WTC11 (cell line): Measurements from ENCODE around the gene ATP1A4. TPM values are rescaled to one million over a fixed set of nuclear protein-coding genes. Genes with fewer than 3 reads are reported as not detected.

Experiments
- ATAC-seq: fragments of 200-7000 bp; cut with Tn5 transposase; 2 replicates; pipeline ENCODE4 v1.10.0; 2021; ENCODE audit warnings: mild to moderate bottlenecking, moderate library complexity
- CTCF ChIA-PET: fragments of 300-600 bp; sonication (Branson Sonifier 250); formaldehyde crosslinking; loops from one replicate; lab custom pipeline; 2021; ENCODE audit warnings: antibody characterized with exemption; lab: Charles Lee
- POLR2A ChIA-PET: fragments of 350-600 bp; sonication (Branson Sonifier 250); formaldehyde crosslinking; loops from one replicate; lab custom pipeline; 2021; ENCODE audit warnings: antibody characterized with exemption; lab: Charles Lee
- DNase-seq: peaks from one replicate; pipeline ENCODE4 v3.0.0; 2021; ENCODE audit warnings: low spot score
- H3K27ac Mint-ChIP-seq: 2 replicates; pipeline ENCODE4 v1.8.0; 2021; ENCODE audit warnings: mixed read lengths
- H3K27me3 Mint-ChIP-seq: 2 replicates; pipeline ENCODE4 v1.8.0; 2021; ENCODE audit warnings: low read depth, mild to moderate bottlenecking, moderate library complexity, mixed read lengths
- H3K36me3 Mint-ChIP-seq: 2 replicates; pipeline ENCODE4 v1.8.0; 2021; ENCODE audit warnings: mixed read lengths
- H3K4me1 Mint-ChIP-seq: 2 replicates; pipeline ENCODE4 v1.8.0; 2022; ENCODE audit warnings: mixed read lengths
- H3K4me3 Mint-ChIP-seq: 2 replicates; pipeline ENCODE4 v1.8.0; 2021; ENCODE audit warnings: mild to moderate bottlenecking, moderate library complexity, mixed read lengths
- H3K9me3 Mint-ChIP-seq: 2 replicates; pipeline ENCODE4 v1.8.0; 2021; ENCODE audit warnings: mixed read lengths
- ATF2 ChIP-seq: sonication (generic); formaldehyde crosslinking; IDR thresholded peaks from 2 replicates; pipeline ENCODE4 v1.8.1; 2022; ENCODE audit warnings: low read depth, missing genetic modification reagents, borderline replicate concordance
- CTCF ChIP-seq: fragments of 200-600 bp; IDR thresholded peaks from 2 replicates; pipeline ENCODE4 v1.8.0; 2022; ENCODE audit warnings: antibody characterized with exemption
- FOXJ3 ChIP-seq: sonication (generic); formaldehyde crosslinking; IDR thresholded peaks from 2 replicates; pipeline ENCODE4 v1.9.0; 2021; ENCODE audit warnings: missing genetic modification reagents, mild to moderate bottlenecking, borderline replicate concordance
- GTF2I ChIP-seq: fragments of 250-450 bp; sonication (Bioruptor Pico); conservative IDR thresholded peaks from 2 replicates; pipeline ENCODE4 v1.4.0; 2021; ENCODE audit warnings: mild to moderate bottlenecking
- IRF2 ChIP-seq: sonication (generic); formaldehyde crosslinking; IDR thresholded peaks from 2 replicates; pipeline ENCODE4 v1.8.0; 2022; ENCODE audit warnings: low read depth, missing genetic modification reagents, borderline replicate concordance
- JAZF1 ChIP-seq: fragments of 250-450 bp; sonication (Bioruptor Pico); IDR thresholded peaks from 2 replicates; pipeline ENCODE4 v1.9.0; 2021; ENCODE audit warnings: moderate library complexity, mild to moderate bottlenecking, inconsistent platforms
- MXD4 ChIP-seq: fragments of 250-450 bp; sonication (Bioruptor Pico); IDR thresholded peaks from 2 replicates; pipeline ENCODE4 v1.8.0; 2021; ENCODE audit warnings: mild to moderate bottlenecking, moderate library complexity, borderline replicate concordance
- NFE2L1 ChIP-seq: sonication (generic); formaldehyde crosslinking; IDR thresholded peaks from 2 replicates; pipeline ENCODE4 v1.8.1; 2023; ENCODE audit warnings: missing genetic modification reagents
- RORB ChIP-seq: fragments of 250-450 bp; sonication (Bioruptor Pico); IDR thresholded peaks from 2 replicates; pipeline ENCODE4 v1.9.0; 2021; ENCODE audit warnings: mild to moderate bottlenecking
- ZNF121 ChIP-seq: sonication (generic); formaldehyde crosslinking; IDR thresholded peaks from 2 replicates; pipeline ENCODE4 v1.8.0; 2023; ENCODE audit warnings: missing genetic modification reagents
- ZNF219 ChIP-seq: sonication (generic); formaldehyde crosslinking; IDR thresholded peaks from 2 replicates; pipeline ENCODE4 v1.8.0; 2023; ENCODE audit warnings: missing genetic modification reagents, mild to moderate bottlenecking, borderline replicate concordance
- ZNF423 ChIP-seq: fragments of 250-450 bp; sonication (Bioruptor Pico); IDR thresholded peaks from 2 replicates; pipeline ENCODE4 v2.1.2; 2022; ENCODE audit warnings: mild to moderate bottlenecking, moderate library complexity
- total RNA-seq: library from RNA; stranded (reverse); gene quantifications from 3 replicates; pipeline ENCODE4 v1.2.3, GENCODE V29; 2021
- TF ChIP-seq, protein P1 (sequence below): sonication (generic); formaldehyde crosslinking; IDR thresholded peaks from 2 replicates; pipeline ENCODE4 v1.8.0; 2023; ENCODE audit warnings: mild to moderate bottlenecking, missing genetic modification reagents
- TF ChIP-seq, protein P2 (sequence below): sonication (generic); formaldehyde crosslinking; IDR thresholded peaks from 2 replicates; pipeline ENCODE4 v1.8.1; 2023; ENCODE audit warnings: mild to moderate bottlenecking, moderate library complexity, missing genetic modification reagents

ATP1A4 gene
- total RNA-seq, 1 experiment from 2014 or later, result 0.37 TPM

- Mint-ChIP-seq H3K36me3 (no peaks in the 10 kb centered on the region), H3K4me1 (peaks cover 8% of the 10 kb centered on the region), H3K27me3 (no peaks in the 10 kb centered on the region), H3K27ac (no peak overlapping the region), H3K9me3 (no peaks in the 10 kb centered on the region), H3K4me3 (no peak overlapping the region)
- TF ChIP-seq IRF2 (CRISPR knock-in tag) (no peak), NFE2L1 (CRISPR knock-in tag) (no peak), FOXJ3 (CRISPR knock-in tag) (no peak), MXD4 (CRISPR knock-in tag) (no peak), RORB (no peak), ZNF219 (CRISPR knock-in tag) (no peak), GTF2I (CRISPR knock-in tag) (no peak), ATF2 (CRISPR knock-in tag) (no peak)
- ChIA-PET CTCF (interaction anchor here (1.4 to 2.4 kb wide), 4 partner anchors 33 to 92 kb away, joined by 4 to 11 read pairs (median 6); no protein-coding TSS in a partner anchor), POLR2A (no interaction called here)
- no peak for ATAC-seq
- DNase-seq, result no peak
Observed at GRCh38 chr1:160159846-160160245, 8.4 kb downstream of the ATP1A4 start.

DNA sequence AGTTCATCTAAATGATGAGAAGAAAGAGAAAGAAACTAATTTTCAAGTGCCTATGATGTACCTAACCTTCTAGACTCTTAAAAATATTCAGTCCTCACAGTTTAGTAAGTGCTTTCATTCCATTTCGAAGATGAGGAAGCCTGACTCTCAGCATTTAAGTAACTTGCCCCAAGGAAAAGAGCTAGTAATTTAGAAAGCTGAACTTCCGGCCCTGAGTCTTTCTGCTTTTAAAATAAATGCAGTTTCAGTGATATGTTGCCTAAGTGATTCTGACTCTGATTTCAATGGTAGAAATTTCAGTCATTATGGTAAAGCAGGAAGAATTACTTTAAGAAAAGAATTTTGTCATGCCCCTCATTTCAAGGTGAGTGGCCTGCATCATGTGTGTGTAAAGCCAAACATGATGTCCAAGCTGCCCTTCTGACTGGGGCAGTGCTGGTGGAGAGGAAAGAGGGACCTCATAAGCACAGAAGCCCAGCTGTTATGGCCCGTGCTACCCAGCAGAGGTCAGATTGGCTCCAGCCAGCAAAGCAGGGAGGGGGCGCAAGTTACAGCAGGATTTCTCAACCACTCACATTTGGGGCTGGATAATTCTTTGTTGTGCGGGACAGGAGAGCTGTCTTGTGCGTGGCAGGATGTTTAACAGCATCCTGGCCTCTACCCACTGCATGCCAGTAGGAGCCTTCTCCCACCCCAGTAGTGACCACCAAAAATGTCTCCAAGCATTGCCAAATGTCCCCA lies 10.7 kb downstream of the ATP1A4 start:
- ChIA-PET CTCF (interaction anchor here (0.5 to 3.1 kb wide), 43 partner anchors 9 to 315 kb away, joined by 3 to 64 read pairs (median 6); partner anchors contain the start of genes ATP1A4, CASQ1, DCAF8 and IGSF8), POLR2A (interaction anchor here (0.8 kb wide), 2 partner anchors 11 to 31 kb away, joined by 4 to 5 read pairs; no protein-coding TSS in a partner anchor)
- H3K9me3 Mint-ChIP-seq, result no peaks in the 10 kb centered on the region
- H3K27ac Mint-ChIP-seq, result no peak overlapping the region
- no peak overlapping the region for H3K4me3 Mint-ChIP-seq
- ATAC-seq (peak; percentile 98), DNase-seq (peak; percentile 78)
- H3K27me3 Mint-ChIP-seq, result peaks cover 14% of the 10 kb centered on the region
- peaks cover 20% of the 10 kb centered on the region for H3K4me1 Mint-ChIP-seq
- H3K36me3 Mint-ChIP-seq, result no peaks in the 10 kb centered on the region
- TF ChIP-seq, protein P1, sequence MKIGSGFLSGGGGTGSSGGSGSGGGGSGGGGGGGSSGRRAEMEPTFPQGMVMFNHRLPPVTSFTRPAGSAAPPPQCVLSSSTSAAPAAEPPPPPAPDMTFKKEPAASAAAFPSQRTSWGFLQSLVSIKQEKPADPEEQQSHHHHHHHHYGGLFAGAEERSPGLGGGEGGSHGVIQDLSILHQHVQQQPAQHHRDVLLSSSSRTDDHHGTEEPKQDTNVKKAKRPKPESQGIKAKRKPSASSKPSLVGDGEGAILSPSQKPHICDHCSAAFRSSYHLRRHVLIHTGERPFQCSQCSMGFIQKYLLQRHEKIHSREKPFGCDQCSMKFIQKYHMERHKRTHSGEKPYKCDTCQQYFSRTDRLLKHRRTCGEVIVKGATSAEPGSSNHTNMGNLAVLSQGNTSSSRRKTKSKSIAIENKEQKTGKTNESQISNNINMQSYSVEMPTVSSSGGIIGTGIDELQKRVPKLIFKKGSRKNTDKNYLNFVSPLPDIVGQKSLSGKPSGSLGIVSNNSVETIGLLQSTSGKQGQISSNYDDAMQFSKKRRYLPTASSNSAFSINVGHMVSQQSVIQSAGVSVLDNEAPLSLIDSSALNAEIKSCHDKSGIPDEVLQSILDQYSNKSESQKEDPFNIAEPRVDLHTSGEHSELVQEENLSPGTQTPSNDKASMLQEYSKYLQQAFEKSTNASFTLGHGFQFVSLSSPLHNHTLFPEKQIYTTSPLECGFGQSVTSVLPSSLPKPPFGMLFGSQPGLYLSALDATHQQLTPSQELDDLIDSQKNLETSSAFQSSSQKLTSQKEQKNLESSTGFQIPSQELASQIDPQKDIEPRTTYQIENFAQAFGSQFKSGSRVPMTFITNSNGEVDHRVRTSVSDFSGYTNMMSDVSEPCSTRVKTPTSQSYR (CRISPR knock-in tag), result 0 out of 2 replicates have a peak, but pooled peaks have one; percentile 48
- TF ChIP-seq, protein P2, sequence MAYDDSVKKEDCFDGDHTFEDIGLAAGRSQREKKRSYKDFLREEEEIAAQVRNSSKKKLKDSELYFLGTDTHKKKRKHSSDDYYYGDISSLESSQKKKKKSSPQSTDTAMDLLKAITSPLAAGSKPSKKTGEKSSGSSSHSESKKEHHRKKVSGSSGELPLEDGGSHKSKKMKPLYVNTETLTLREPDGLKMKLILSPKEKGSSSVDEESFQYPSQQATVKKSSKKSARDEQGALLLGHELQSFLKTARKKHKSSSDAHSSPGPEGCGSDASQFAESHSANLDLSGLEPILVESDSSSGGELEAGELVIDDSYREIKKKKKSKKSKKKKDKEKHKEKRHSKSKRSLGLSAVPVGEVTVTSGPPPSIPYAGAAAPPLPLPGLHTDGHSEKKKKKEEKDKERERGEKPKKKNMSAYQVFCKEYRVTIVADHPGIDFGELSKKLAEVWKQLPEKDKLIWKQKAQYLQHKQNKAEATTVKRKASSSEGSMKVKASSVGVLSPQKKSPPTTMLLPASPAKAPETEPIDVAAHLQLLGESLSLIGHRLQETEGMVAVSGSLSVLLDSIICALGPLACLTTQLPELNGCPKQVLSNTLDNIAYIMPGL (CRISPR knock-in tag), result 0 out of 2 replicates have a peak, but pooled peaks have one; percentile 31
- TF ChIP-seq ZNF121 (CRISPR knock-in tag), result peak; percentile 61; the same call in 1 of the 2 replicates
- no peak for TF ChIP-seq JAZF1
- TF ChIP-seq ZNF423 (CRISPR knock-in tag), result no peak
- peak; percentile 59 for TF ChIP-seq CTCF
